ENCODE results near the gene CD8B2.
"Not testable (repeated sequence)": the region's sequence is repeated elsewhere in the genome, so short reads cannot be mapped to it uniquely, and the experiment has no call there.

DNA sequence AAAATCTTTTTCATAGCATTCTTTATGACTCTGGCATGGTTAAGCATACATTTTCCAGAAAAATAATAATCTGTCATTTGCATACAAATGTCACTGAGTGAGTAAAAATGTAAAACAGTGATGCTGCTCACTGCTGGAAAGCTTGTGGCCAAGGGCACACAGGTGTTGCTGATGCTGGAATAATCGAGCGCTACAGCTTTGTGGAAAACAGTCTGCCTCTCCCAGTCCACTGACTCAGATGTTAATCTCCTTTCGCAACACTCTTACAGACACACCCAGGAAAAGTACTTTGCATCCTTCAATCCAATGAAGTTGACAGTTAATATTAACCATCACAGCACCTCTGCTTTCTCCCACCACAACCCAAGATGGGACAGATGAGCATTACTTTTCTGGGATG is 27.7 kb downstream of the CD8B2 start:
- not testable (repeated sequence) for TF ChIP-seq CTCF, POLR2A (IDR thresholded peaks at IDR 0.05)
